Smooth muscle cell of the brain vasculature (primary cell): Measurements from ENCODE around the gene MSI2.
A peak's percentile ranks its signal among the peaks of the same experiment; 100 is the strongest.
"Not testable (repeated sequence)": the region's sequence is repeated elsewhere in the genome, so short reads cannot be mapped to it uniquely, and the experiment has no call there.

Experiments
- DNase-seq: peaks from one replicate; pipeline ENCODE4 v3.0.0-alpha.2; 2012; ENCODE audit warnings: low read depth, low spot score

MSI2 gene

GRCh38 chr17:57289613-57290012 lies 33.3 kb downstream of the MSI2 start:
- no peak for DNase-seq

- DNase-seq = no peak
These were observed 34.7 kb downstream of the MSI2 start for GRCh38 chr17:57290981-57291380.

GRCh38 chr17:57292091-57292490 lies 35.8 kb downstream of the MSI2 start:
- DNase-seq = no peak

- no peak for DNase-seq
These were observed 36.8 kb downstream of the MSI2 start for GRCh38 chr17:57293077-57293476.

- no peak for DNase-seq
These were observed 37.8 kb downstream of the MSI2 start for GRCh38 chr17:57294101-57294500.

- peak; percentile 33 for DNase-seq
These were observed 38.5 kb downstream of the MSI2 start for GRCh38 chr17:57294629-57295501.

GRCh38 chr17:57295526-57296023 lies 39.3 kb downstream of the MSI2 start:
- peak; percentile 28 for DNase-seq

- DNase-seq = no peak
These were observed 39.9 kb downstream of the MSI2 start for GRCh38 chr17:57296231-57296630.

GRCh38 chr17:57299176-57299575 lies 42.9 kb downstream of the MSI2 start:
- no peak for DNase-seq

GRCh38 chr17:57300592-57300991 lies 44.3 kb downstream of the MSI2 start:
- not testable (repeated sequence) for DNase-seq

GRCh38 chr17:57302690-57303465 lies 46.6 kb downstream of the MSI2 start:
- no peak for DNase-seq

GRCh38 chr17:57305144-57305728 lies 48.9 kb downstream of the MSI2 start:
- no peak for DNase-seq

GRCh38 chr17:57305908-57306504 lies 49.7 kb downstream of the MSI2 start:
- no peak for DNase-seq

GRCh38 chr17:57308543-57309186 lies 52.3 kb downstream of the MSI2 start:
- no peak for DNase-seq

GRCh38 chr17:57309479-57309878 lies 53.2 kb downstream of the MSI2 start:
- no peak for DNase-seq

- DNase-seq = no peak
These were observed 55.2 kb downstream of the MSI2 start for GRCh38 chr17:57311281-57312216.

GRCh38 chr17:57312242-57312641 lies 55.9 kb downstream of the MSI2 start:
- DNase-seq = no peak

- no peak for DNase-seq
These were observed 56.9 kb downstream of the MSI2 start for GRCh38 chr17:57313097-57313835.
